ENCODE measurements around the gene UCP3.

Gene UCP3

GRCh38 chr11:74018331-74019005 lies 9.6 kb upstream of the UCP3 start:
- Histone ChIP-seq H3K27me3 (ENCODE audit: low read depth, low read length) (no peaks in the 10 kb centered on the region), H2AFZ (ENCODE audit: low read depth, low read length) (no peak overlapping the region), H4K20me1 (ENCODE audit: insufficient read depth, low read length) (no peaks in the 10 kb centered on the region), H3K4me2 (ENCODE audit: low read length) (no peak overlapping the region), H3K4me1 (ENCODE audit: low read length) (peaks cover 23% of the 10 kb centered on the region), H3K4me3 (ENCODE audit: low read length) (no peak overlapping the region), H3K79me2 (ENCODE audit: low read length) (no peaks in the 10 kb centered on the region), H3K9me3 (ENCODE audit: insufficient read depth, low read length) (no peaks in the 10 kb centered on the region), H3K36me3 (replicated peaks; ENCODE audit: low read depth, low read length) (peaks cover 5% of the 10 kb centered on the region), H3K9ac (ENCODE audit: low read length) (no peak overlapping the region), H3K27ac (ENCODE audit: low read length) (no peak overlapping the region)
- TF ChIP-seq EZH2phosphoT487 (IDR thresholded peaks at IDR 0.05; ENCODE audit: low read depth) (no peak), CTCF (IDR thresholded peaks at IDR 0.05; ENCODE audit: low read depth, low read length) (no peak)

GRCh38 chr11:74017631-74018030 lies 8.7 kb upstream of the UCP3 start:
- no peak overlapping the region for H3K9ac ChIP-seq (ENCODE audit: low read length)
- TF ChIP-seq CTCF (IDR thresholded peaks at IDR 0.05; ENCODE audit: low read depth, low read length) (no peak), EZH2phosphoT487 (IDR thresholded peaks at IDR 0.05; ENCODE audit: low read depth) (no peak)
- no peaks in the 10 kb centered on the region for H4K20me1 ChIP-seq (ENCODE audit: insufficient read depth, low read length)
- no peak overlapping the region for H3K4me3 ChIP-seq (ENCODE audit: low read length)
- H2AFZ ChIP-seq (ENCODE audit: low read depth, low read length): no peak overlapping the region
- H3K4me1 ChIP-seq (ENCODE audit: low read length): peaks cover 18% of the 10 kb centered on the region
- peaks cover 11% of the 10 kb centered on the region for H3K36me3 ChIP-seq (replicated peaks; ENCODE audit: low read depth, low read length)
- no peaks in the 10 kb centered on the region for H3K79me2 ChIP-seq (ENCODE audit: low read length)
- H3K9me3 ChIP-seq (ENCODE audit: insufficient read depth, low read length): no peaks in the 10 kb centered on the region
- H3K27me3 ChIP-seq (ENCODE audit: low read depth, low read length): no peaks in the 10 kb centered on the region
- no peak overlapping the region for H3K27ac ChIP-seq (ENCODE audit: low read length)
- H3K4me2 ChIP-seq (ENCODE audit: low read length): no peak overlapping the region

- H3K9me3 ChIP-seq (ENCODE audit: insufficient read depth, low read length): no peaks in the 10 kb centered on the region
- no peak overlapping the region for H3K4me3 ChIP-seq (ENCODE audit: low read length)
- no peaks in the 10 kb centered on the region for H3K79me2 ChIP-seq (ENCODE audit: low read length)
- H4K20me1 ChIP-seq (ENCODE audit: insufficient read depth, low read length): no peaks in the 10 kb centered on the region
- H3K36me3 ChIP-seq (replicated peaks; ENCODE audit: low read depth, low read length): peaks cover 9% of the 10 kb centered on the region
- no peak for TF ChIP-seq EZH2phosphoT487 (IDR thresholded peaks at IDR 0.05; ENCODE audit: low read depth)
- TF ChIP-seq CTCF (IDR thresholded peaks at IDR 0.05; ENCODE audit: low read depth, low read length): no peak
- H3K27ac ChIP-seq (ENCODE audit: low read length): no peak overlapping the region
- H3K27me3 ChIP-seq (ENCODE audit: low read depth, low read length): no peaks in the 10 kb centered on the region
- H3K9ac ChIP-seq (ENCODE audit: low read length): no peak overlapping the region
- H2AFZ ChIP-seq (ENCODE audit: low read depth, low read length): no peak overlapping the region
- no peak overlapping the region for H3K4me2 ChIP-seq (ENCODE audit: low read length)
- H3K4me1 ChIP-seq (ENCODE audit: low read length): peaks cover 27% of the 10 kb centered on the region
These were observed 7.2 kb upstream of the UCP3 start for GRCh38 chr11:74015919-74016684.

GRCh38 chr11:74014880-74015279 lies 6.0 kb upstream of the UCP3 start:
- no peak for TF ChIP-seq EZH2phosphoT487 (IDR thresholded peaks at IDR 0.05; ENCODE audit: low read depth)
- TF ChIP-seq CTCF (IDR thresholded peaks at IDR 0.05; ENCODE audit: low read depth, low read length): no peak
- Histone ChIP-seq H3K4me3 (ENCODE audit: low read length) (no peak overlapping the region), H3K9ac (ENCODE audit: low read length) (no peak overlapping the region), H3K4me1 (ENCODE audit: low read length) (peaks cover 15% of the 10 kb centered on the region), H3K9me3 (ENCODE audit: insufficient read depth, low read length) (no peaks in the 10 kb centered on the region), H3K36me3 (replicated peaks; ENCODE audit: low read depth, low read length) (peaks cover 9% of the 10 kb centered on the region), H4K20me1 (ENCODE audit: insufficient read depth, low read length) (no peaks in the 10 kb centered on the region), H3K27me3 (ENCODE audit: low read depth, low read length) (no peaks in the 10 kb centered on the region), H2AFZ (ENCODE audit: low read depth, low read length) (no peak overlapping the region), H3K27ac (ENCODE audit: low read length) (no peak overlapping the region), H3K4me2 (ENCODE audit: low read length) (no peak overlapping the region), H3K79me2 (ENCODE audit: low read length) (no peaks in the 10 kb centered on the region)
